GM18907 (cell line): ENCODE measurements around the gene CLDN5.

Experiments
- ATAC-seq: cut with Tn5 transposase; IDR thresholded peaks from one replicate; pipeline ENCODE4 v1.9.1; 2021; ENCODE audit warnings: mild to moderate bottlenecking, moderate library complexity; ENCODE audit not compliant: unreplicated experiment

Gene CLDN5

DNA sequence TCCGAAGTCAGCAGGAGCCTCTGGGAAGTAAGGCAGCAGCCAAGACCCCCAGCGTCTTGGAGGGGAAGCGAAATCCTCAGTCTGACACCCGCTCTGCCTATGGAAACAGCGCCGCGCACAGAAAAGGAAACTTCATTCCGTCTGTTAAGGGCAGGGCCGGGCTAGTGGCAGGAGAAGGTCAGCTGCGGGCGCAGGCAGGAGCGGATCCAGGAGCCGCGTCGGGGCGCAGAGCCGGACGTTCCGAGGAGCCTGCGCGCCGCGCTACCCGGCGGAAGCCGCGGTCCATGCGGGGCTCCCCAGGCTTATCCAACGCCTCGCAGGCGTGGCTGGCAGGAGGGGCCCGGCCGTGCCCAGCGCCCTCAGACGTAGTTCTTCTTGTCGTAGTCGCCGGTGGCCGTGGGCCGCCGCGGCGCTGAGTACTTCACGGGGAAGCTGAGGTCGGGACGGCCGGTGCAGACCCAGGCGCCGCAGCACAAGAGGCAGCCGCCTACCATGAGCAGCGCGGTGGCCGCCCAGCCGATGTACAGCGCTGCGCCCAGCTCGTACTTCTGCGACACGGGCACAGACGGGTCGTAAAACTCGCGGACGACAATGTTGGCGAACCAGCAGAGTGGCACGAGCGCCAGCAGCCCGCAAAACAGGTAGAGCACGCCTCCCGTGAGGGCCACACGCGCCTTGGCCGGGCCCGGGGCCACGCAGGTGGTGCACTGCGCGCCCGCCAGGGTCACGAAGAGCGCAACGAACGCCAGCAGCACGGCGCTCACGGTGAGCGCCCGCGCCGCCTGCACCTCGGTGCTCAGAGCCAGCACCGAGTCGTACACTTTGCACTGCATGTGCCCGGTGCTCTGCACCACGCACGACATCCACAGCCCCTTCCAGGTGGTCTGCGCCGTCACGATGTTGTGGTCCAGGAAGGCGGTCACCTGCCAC is 705 bp downstream of the CLDN5 start:
- no peak for ATAC-seq

- ATAC-seq: no peak
Observed at GRCh38 chr22:19522881-19523239, 1.4 kb downstream of the CLDN5 start.

- no peak for ATAC-seq
Observed at GRCh38 chr22:19522190-19522880, 1.9 kb downstream of the CLDN5 start.

GRCh38 chr22:19520566-19521305 is 3.5 kb downstream of the CLDN5 start:
- no peak for ATAC-seq

DNA sequence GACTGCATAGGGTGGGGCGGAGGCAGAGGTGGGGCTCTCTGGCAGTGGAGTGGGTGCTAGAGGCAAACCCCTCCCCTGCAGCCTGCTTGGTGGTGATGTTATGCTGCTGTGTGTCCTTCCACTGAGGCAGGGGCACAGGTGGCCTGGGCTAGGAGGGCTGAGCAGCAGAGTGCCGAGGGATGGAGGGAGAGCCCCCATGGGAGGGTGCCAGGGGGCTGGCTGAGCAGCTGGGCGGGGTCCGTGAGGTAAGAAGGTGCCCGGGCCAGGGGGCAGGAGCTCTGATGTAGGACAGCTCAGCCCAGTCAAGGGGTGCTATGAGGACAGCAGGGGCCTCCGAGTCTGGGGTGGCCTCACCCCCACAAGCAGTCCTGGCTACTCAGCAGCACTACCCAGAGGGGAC is 4.2 kb downstream of the CLDN5 start:
- no peak for ATAC-seq

- ATAC-seq: no peak
Observed at GRCh38 chr22:19519041-19519926, 4.9 kb downstream of the CLDN5 start.

- ATAC-seq: no peak
Observed at GRCh38 chr22:19518635-19519034, 5.6 kb downstream of the CLDN5 start.

DNA sequence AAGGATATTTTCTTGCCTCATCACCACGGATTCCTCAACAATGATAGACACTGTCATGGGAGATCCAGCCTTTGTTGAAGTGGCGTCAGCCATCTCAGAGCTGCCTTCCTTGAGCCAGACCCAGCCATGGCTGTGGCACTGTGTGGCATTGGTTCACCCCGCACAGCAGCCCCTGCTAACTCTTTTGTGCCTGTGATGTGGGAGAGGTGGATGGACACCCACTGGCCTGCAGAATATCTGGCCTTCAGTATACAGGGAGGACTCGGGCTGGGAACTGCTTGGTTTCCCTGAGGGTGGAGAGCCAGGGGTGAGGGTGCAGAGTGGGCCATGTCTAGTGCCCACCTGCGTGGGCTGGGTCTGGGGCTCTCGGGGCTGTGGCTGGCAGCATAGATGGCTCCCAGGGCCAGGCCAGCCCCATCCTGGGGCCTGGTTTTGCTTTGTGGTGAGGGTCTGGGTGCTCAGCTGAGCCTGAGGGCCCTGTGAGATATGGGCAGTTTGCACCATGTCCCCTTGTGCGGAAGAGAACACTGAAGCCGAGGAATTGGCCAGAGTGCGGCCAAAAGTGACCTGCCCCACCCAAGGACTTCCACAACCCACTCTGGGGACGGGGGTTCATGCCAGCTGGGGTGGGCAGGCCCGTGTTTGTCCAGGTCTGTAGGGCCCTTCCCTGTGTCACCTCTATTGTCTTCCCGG is 6.1 kb downstream of the CLDN5 start:
- no peak for ATAC-seq

DNA sequence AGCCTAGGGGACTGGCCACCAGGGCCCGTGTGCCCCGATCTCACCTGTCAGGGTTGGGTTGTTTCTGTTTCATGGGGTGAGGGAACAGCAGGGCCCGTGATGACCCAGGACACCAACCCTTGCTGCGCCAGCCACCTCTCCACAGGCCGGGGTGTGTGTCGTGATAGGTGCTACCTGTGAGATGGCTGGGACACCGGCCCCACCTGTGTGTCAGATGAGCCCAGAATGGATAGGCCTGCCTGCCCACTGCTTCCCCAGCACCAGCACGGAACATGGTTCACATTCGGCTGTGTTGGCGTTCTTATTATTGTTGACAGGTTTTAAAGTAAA is 7.1 kb downstream of the CLDN5 start:
- ATAC-seq: no peak

DNA sequence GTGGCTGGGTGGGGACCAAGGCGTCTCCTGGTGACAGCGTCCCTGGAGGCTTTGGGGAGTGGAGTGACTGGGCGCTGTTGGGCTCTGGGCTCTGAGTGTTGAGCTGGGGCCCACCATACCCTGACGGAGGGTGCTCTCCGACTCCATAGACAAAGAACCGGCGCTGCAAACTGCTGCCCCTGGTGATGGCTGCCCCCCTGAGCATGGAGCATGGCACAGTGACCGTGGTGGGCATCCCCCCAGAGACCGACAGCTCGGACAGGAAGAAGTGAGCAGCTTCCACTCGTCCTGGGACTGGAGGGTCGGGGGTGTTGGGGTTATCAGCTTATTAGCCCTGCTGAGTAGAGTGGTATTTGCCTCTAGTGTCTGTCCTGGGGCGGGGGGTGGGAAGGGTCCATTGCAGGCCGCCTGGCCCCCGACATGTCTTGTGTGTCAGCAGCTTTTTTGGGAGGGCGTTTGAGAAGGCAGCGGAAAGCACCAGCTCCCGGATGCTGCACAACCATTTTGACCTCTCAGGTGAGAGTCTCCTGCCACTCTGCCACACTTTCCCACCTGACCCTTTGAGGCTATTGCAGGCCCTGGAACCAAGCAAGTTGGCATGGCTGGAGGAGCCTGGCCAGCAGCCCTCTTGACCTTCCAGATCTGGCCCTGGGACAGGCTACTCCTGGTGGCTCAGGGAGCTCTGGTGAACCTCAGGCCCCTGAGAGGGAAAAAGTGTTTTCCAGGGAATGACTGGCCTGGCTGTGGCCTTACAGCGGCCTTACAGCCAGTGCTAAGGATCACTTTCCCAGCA is 7.6 kb downstream of the CLDN5 start:
- no peak for ATAC-seq

- no peak for ATAC-seq
Observed at GRCh38 chr22:19515654-19516377, 8.4 kb downstream of the CLDN5 start.

DNA sequence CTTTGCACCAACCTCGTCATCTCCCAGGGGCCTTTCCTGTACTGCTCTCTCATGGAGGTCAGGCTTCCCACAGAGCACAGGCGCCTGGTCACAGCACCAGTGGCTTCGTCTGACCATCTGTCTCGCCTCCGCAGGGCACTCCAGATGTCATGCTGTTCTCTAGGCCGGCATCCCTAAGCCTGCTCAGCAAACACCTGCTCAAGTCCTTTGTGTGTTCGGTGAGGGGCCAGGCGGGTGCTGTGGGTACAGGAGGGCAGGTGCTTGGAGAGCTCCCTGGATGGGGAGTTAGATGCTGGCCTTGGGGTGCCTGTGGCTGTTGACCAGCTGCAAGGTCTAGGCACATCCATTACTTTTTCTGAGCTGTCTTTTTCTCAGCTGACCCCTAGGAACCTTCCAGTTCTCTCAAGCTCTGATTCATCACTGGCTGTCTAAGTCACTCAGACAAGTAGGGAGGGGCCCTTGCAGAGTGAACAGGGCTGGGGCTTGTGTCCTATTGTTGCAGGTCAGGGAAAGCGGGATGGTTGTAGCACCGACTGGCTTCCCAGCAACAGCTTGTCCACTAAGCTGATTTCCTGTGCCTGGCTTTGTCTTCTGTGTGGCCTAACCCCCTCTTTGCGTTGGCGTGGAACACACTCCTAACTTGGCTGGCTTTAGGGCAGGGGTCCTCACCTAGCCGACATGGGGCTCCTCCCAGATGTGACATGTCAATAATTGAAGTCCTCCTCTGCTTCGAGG is 9.2 kb downstream of the CLDN5 start:
- no peak for ATAC-seq

DNA sequence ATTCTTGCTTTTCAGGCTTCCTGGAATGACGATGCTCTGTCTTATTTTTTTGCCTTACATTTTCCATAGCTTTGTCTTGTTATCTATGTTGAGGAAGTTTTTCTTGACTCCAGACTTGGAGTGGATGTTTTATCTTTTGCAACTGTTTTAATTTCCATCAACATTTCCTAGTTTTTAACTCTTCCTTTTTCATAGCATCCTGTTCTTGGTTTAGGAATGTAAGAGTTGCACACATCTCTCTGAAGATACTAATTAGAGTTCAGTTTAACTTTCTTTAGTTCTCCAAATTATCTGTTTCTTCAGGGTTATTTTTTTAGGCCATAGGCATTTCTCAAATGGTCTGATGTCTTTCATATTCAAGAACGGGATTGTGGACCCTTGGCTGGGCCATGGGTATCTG is 10.4 kb downstream of the CLDN5 start:
- ATAC-seq: no peak

DNA sequence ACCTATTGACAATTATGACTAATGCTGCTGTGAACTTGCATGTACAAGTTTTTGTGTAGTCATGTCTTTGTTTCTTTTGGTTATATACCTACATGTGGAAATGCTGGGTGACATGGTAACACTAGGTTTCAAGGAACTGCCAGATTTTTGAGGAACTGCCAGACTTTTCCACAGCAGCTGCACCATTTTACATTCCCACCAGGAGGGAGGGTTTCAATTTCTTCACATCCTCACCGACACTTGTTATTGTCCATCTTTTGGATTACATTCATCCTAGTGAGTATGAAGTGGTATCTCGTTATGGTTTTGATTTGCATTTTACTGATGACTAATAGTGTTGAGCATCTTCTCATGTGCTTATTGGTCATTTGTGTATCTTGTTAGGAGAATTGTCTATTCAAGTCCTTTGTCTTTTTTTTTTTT is 13.3 kb downstream of the CLDN5 start:
- no peak for ATAC-seq

- ATAC-seq: no peak
Observed at GRCh38 chr22:19509923-19510322, 14.3 kb downstream of the CLDN5 start.

DNA sequence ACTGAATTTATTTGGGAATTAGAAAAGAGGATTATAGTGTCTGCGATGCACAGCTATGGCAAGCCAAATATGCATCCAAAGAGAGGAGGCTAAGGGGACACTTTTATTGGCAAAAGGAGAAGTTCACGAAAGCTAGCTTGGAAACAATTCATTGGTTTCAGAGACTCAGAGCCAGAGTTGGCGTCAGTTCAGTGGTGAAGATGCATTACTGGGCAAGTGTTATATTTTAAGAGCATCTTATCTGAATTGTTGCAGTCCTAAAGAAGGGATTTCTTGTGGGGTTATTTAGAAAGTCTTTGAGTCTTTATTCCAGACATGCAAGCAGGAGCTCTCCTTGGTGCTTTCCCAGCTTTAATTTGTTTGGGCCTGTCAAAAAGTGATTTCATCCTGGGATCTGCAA is 15.0 kb downstream of the CLDN5 start:
- no peak for ATAC-seq

GRCh38 chr22:19508024-19508776 is 16.0 kb downstream of the CLDN5 start:
- no peak for ATAC-seq
